Sigmoid colon (tissue), 7 donors: ENCODE results near the gene METRN. TPM values are rescaled to one million over a fixed set of nuclear protein-coding genes. Genes with fewer than 3 reads are reported as not detected.

Experiments
- DNase-seq: peaks from one replicate; pipeline ENCODE4 v3.0.0-alpha.2; 2019
- H3K27ac ChIP-seq, 4 donors: fragments of 200-600 bp; sonication (generic); one replicate each; pipeline ENCODE4 v1.5.1; 2016 to 2019; ENCODE audit warnings: mild to moderate bottlenecking in 1 of 4
- H3K27me3 ChIP-seq, 3 donors: fragments of 200-600 bp; sonication (generic); one replicate each; pipeline ENCODE4 v1.5.1; 2019; ENCODE audit warnings: mild to moderate bottlenecking in 1 of 3
- H3K36me3 ChIP-seq, 4 donors: fragments of 200-600 bp; sonication (generic); one replicate each; pipeline ENCODE4 v1.5.1; 2016 to 2019
- H3K4me1 ChIP-seq, 4 donors: fragments of 200-600 bp; sonication (generic); one replicate each; pipeline ENCODE4 v1.5.1; 2017 to 2019
- H3K4me3 ChIP-seq, 4 donors: fragments of 200-600 bp; sonication (generic); one replicate each; pipeline ENCODE4 v1.5.1; 2017 to 2019; ENCODE audit warnings: mild to moderate bottlenecking in 2 of 4, moderate library complexity in 1 of 4
- H3K9me3 ChIP-seq, 4 donors: fragments of 200-600 bp in 3 of 4; sonication (generic) in 3 of 4; one replicate each; pipeline versions ENCODE4 v1.5.1 to v1.6.1; 2013 to 2019
- CTCF ChIP-seq, 4 experiments: fragments of 450-650 bp in 3 of 4; fragments of 200-600 bp in 1 of 4; IDR thresholded peaks; one replicate each; pipeline ENCODE4 v1.5.1; 2016 to 2019; ENCODE audit warnings: antibody characterized with exemption in 4 of 4, mild to moderate bottlenecking in 3 of 4, moderate library complexity in 2 of 4
- EP300 ChIP-seq, 4 donors: sonication (generic); formaldehyde crosslinking; IDR thresholded peaks; one replicate each; pipeline ENCODE4 v1.6.1; 2017; ENCODE audit warnings: antibody characterized with exemption in 4 of 4
- POLR2A ChIP-seq, 2 donors: fragments of 450-650 bp; IDR thresholded peaks; one replicate each; pipeline ENCODE4 v1.6.1; 2016; ENCODE audit warnings: antibody characterized with exemption in 2 of 2, mild to moderate bottlenecking in 2 of 2, moderate library complexity in 2 of 2
- POLR2AphosphoS5 ChIP-seq, 4 donors: sonication (generic); formaldehyde crosslinking; IDR thresholded peaks; one replicate each; pipeline ENCODE4 v1.6.1; 2017; ENCODE audit warnings: antibody characterized with exemption in 4 of 4
- WGBS, 2 donors: extraction: QIAGEN DNeasy Blood & Tissue Kit; methylation state at CpG; one replicate each; pipeline ENCODE4 v1.1.7; 2013; 5-methylcytosine and 5-hydroxymethylcytosine counted together
- intact Hi-C: fragments of 100-400 bp; cut with DNase I; formaldehyde crosslinking; loops from one replicate; pipeline ENCODE4 v1.15.1; 2023
- polyA plus RNA-seq, 3 donors: library from polyadenylated mRNA; stranded (reverse); fragments of 200-250 nt; gene quantifications; one replicate each; pipeline ENCODE4 v1.2.3, GENCODE V29; 2013
- total RNA-seq, 4 donors: library from RNA; depleted of rRNA; stranded (reverse); fragments of >200 nt; gene quantifications; one replicate each; pipeline ENCODE4 v1.1.0, GENCODE V29; 2016
- donor health status: healthy with polysubstance abuse.
- donor health status: Bipolar disorder and iron deficiency.
- donor health status: healthy.

Gene METRN
- total and polyA plus RNA-seq, 7 donors: 16.5 to 49.9 (median 31.8) TPM

- Histone ChIP-seq H3K36me3 (no peaks in the 10 kb centered on the region), H3K27ac (no peak overlapping the region), H3K4me1 (no peaks in the 10 kb centered on the region), H3K27me3 (peaks cover 0 to 28% (median 0%) of the 10 kb centered on the region in 3 donors), H3K9me3 (no peaks in the 10 kb centered on the region), H3K4me3 (no peak overlapping the region)
- no peak for TF ChIP-seq POLR2A (IDR thresholded peaks at IDR 0.05)
- TF ChIP-seq POLR2AphosphoS5 (IDR thresholded peaks at IDR 0.05): no peak
- TF ChIP-seq EP300 (IDR thresholded peaks at IDR 0.05): no peak
- TF ChIP-seq CTCF (IDR thresholded peaks at IDR 0.05): no peak
- no peak for DNase-seq
- WGBS, 2 donors: 75 to 90% methylated on average over 38 of the region's 38 CpGs
- intact Hi-C loops: no loop called here
Observed at GRCh38 chr16:764848-765487, 50.0 kb downstream of the METRN start.

- Histone ChIP-seq H3K9me3 (no peaks in the 10 kb centered on the region), H3K27me3 (peaks cover 0 to 28% (median 0%) of the 10 kb centered on the region in 3 donors), H3K27ac (no peak overlapping the region), H3K4me1 (no peaks in the 10 kb centered on the region), H3K4me3 (no peak overlapping the region), H3K36me3 (no peaks in the 10 kb centered on the region)
- DNase-seq: no peak
- WGBS, 2 donors: 88 to 94% methylated on average over 29 of the region's 29 CpGs
- TF ChIP-seq POLR2AphosphoS5 (IDR thresholded peaks at IDR 0.05): no peak
- no peak for TF ChIP-seq EP300 (IDR thresholded peaks at IDR 0.05)
- no peak for TF ChIP-seq CTCF (IDR thresholded peaks at IDR 0.05)
- no peak for TF ChIP-seq POLR2A (IDR thresholded peaks at IDR 0.05)
- intact Hi-C loops: no loop called here
Observed at GRCh38 chr16:765488-765865, 50.6 kb downstream of the METRN start.

GRCh38 chr16:766008-766819 lies 51.3 kb downstream of the METRN start:
- intact Hi-C loops: no loop called here
- no peak for TF ChIP-seq POLR2A (IDR thresholded peaks at IDR 0.05)
- no peak for TF ChIP-seq POLR2AphosphoS5 (IDR thresholded peaks at IDR 0.05)
- no peak for TF ChIP-seq CTCF (IDR thresholded peaks at IDR 0.05)
- no peak for TF ChIP-seq EP300 (IDR thresholded peaks at IDR 0.05)
- peaks cover 0 to 28% (median 0%) of the 10 kb centered on the region in 3 donors for H3K27me3 ChIP-seq
- no peaks in the 10 kb centered on the region for H3K9me3 ChIP-seq
- no peak overlapping the region for H3K4me3 ChIP-seq
- DNase-seq: no peak
- WGBS, 2 donors: 75 to 90% methylated on average over 29 of the region's 29 CpGs
- H3K4me1 ChIP-seq: no peaks in the 10 kb centered on the region
- H3K36me3 ChIP-seq: no peaks in the 10 kb centered on the region
- H3K27ac ChIP-seq: no peak overlapping the region

GRCh38 chr16:766820-767640 lies 52.1 kb downstream of the METRN start:
- TF ChIP-seq POLR2A (IDR thresholded peaks at IDR 0.05) (no peak), CTCF (IDR thresholded peaks at IDR 0.05) (no peak), POLR2AphosphoS5 (IDR thresholded peaks at IDR 0.05) (no peak), EP300 (IDR thresholded peaks at IDR 0.05) (no peak)
- no peaks in the 10 kb centered on the region for H3K9me3 ChIP-seq
- H3K36me3 ChIP-seq: no peaks in the 10 kb centered on the region
- WGBS, 2 donors: 62 to 67% methylated on average over 38 of the region's 48 CpGs
- H3K27me3 ChIP-seq: peaks cover 0 to 23% (median 0%) of the 10 kb centered on the region in 3 donors
- no peak overlapping the region for H3K27ac ChIP-seq
- H3K4me3 ChIP-seq: no peak overlapping the region
- no peak for DNase-seq
- intact Hi-C loops: no loop called here
- no peaks in the 10 kb centered on the region for H3K4me1 ChIP-seq
